ENCODE results near the gene GCSH. TPM values are rescaled to one million over a fixed set of nuclear protein-coding genes. Genes with fewer than 3 reads are reported as not detected.

The GCSH gene
- total RNA-seq, 4 donors from 2014 or later: 2.7 to 23.1 (median 5.0) TPM

DNA sequence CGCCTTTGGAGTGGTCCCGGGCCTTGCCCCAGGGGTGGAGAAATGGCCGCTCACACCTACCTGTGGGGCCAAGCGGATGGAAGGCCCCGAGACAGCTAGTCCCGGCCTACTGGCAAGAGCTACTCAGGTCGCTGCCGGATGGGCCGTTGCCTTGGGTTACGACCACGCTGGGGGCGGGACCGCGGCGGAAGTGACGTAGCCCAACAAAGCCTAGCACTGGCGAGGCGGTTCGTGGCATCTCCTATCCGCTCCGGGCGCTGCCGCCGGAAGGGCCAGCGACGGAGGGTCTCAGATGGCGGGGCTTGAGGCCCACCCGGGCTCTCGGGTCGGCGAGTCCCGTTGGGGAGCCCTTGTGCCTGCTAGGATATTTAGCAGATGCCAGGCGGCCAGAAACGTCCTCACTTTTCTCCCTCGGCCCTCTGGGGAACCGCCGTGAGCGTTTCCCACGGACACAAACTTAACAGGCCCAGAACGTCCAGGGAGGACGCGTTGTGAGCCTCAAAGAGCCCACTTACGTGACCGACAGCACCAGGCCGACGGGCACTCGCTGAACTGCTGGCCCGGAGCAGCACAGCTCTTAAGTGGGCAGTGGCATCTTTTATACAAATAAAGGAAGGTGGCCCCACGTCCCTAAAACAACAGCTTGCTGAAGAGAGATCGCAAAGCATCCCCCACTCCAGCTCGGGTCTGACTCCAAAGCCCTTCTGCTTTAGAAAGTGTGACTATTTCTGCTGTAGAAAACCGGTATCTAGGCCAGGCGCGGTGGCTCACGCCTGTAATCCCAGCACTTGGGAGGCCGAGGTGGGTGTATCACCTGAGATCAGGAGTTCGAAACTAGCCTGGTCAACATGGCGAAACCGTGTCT, 18.9 kb downstream of the GCSH start, which contains the start of gene C16orf46:
TSS of gene C16orf46 (minus strand) at position 163 of the 865 bp plus-strand sequence. CDS start 13,283 bp downstream, outside the sequence.
- peaks cover 0 to 3% (median 0%) of the 10 kb centered on the region in 4 donors for H3K4me1 ChIP-seq
- no peaks in the 10 kb centered on the region for H3K9me3 ChIP-seq
- H3K4me3 ChIP-seq: peak within 1 kb of the TSS; percentile 71 to 93 (median 80)
- H3K27me3 ChIP-seq: no peaks in the 10 kb centered on the region
- peak; percentile 69 to 75 for TF ChIP-seq POLR2A (IDR thresholded peaks at IDR 0.05)
- TF ChIP-seq, protein P1, sequence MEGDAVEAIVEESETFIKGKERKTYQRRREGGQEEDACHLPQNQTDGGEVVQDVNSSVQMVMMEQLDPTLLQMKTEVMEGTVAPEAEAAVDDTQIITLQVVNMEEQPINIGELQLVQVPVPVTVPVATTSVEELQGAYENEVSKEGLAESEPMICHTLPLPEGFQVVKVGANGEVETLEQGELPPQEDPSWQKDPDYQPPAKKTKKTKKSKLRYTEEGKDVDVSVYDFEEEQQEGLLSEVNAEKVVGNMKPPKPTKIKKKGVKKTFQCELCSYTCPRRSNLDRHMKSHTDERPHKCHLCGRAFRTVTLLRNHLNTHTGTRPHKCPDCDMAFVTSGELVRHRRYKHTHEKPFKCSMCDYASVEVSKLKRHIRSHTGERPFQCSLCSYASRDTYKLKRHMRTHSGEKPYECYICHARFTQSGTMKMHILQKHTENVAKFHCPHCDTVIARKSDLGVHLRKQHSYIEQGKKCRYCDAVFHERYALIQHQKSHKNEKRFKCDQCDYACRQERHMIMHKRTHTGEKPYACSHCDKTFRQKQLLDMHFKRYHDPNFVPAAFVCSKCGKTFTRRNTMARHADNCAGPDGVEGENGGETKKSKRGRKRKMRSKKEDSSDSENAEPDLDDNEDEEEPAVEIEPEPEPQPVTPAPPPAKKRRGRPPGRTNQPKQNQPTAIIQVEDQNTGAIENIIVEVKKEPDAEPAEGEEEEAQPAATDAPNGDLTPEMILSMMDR (IDR thresholded peaks at IDR 0.05): no peak
- peak; percentile 97 to 99 (median 99) for DNase-seq
- H3K36me3 ChIP-seq: no peaks in the 10 kb centered on the region
- H3K27ac ChIP-seq: peak within 1 kb of the TSS; percentile 93 to 96 (median 94)

DNA sequence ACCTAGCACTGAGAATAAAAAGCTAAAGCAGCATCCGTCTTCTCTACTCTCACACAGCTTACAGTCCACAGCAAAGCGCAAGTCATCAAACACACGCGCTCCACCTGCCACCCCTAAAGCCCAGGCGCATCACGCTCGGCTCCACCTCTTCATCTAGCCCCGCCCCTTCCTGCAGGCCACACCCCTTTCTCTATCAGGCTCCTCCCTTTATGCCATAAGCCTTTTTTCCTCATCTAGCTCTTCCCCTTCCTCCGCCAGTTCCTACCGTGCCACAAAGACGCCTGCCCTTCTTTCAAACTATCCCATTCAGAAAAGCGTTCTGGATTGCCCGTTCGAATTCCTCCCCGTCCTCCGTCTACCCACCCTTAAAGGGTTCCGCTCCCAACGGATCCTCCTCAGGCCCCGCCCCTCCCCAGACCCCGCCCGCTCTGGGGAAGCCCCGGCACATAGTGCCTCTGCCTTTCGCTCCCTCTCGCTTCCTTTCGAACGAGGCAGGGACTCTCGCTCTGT, 19.6 kb downstream of the GCSH start:
- Histone ChIP-seq H3K9me3 (no peaks in the 10 kb centered on the region), H3K27ac (peak overlapping the region; percentile 93 to 96 (median 94)), H3K4me3 (peak overlapping the region; percentile 71 to 93 (median 80)), H3K27me3 (no peaks in the 10 kb centered on the region), H3K36me3 (no peaks in the 10 kb centered on the region), H3K4me1 (peaks cover 0 to 3% (median 0%) of the 10 kb centered on the region in 4 donors)
- DNase-seq: peak; percentile 96
- TF ChIP-seq POLR2A (IDR thresholded peaks at IDR 0.05): no peak
- TF ChIP-seq, protein P1 (IDR thresholded peaks at IDR 0.05): no peak

DNA sequence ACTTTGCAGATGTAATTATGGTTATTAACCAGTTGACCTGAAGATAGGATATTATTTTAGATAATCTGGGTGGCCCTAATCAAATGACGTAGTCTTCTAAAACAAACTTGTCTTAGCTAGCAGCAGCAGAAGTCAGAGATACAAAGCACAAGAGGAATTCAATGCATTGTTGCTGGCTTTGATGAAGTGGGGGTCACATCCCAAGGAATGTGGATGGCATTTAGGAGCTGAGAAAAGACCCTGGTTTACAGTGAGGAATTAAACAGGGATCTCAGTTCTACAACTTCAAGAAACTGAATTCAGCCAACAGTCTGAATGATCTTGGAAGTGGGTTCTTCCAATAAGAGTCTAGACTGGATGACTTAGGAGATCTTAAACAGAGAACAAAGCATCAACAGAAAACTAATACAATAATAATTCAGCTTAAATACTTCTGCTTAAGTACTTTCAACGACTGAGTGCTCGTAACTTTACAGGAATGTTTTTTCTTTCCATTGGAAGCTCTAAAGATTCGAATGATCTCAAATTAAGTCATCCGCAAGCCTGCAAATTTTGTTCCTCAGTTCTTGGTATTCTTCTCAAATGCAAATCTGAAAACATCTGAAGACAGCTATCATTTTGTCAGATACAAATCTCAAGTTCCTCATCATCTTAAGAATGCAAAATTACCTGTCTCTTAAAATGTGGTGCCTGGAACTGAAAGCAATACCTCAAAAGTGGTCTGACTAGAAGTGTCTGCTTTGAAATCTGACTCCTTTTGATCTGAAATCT, 22.4 kb downstream of the GCSH start:
- peaks cover 0 to 3% (median 0%) of the 10 kb centered on the region in 4 donors for H3K4me1 ChIP-seq
- H3K36me3 ChIP-seq: no peaks in the 10 kb centered on the region
- TF ChIP-seq, protein P1 (IDR thresholded peaks at IDR 0.05): no peak
- TF ChIP-seq POLR2A (IDR thresholded peaks at IDR 0.05): no peak
- H3K4me3 ChIP-seq: no peak overlapping the region
- no peak for DNase-seq
- no peak overlapping the region for H3K27ac ChIP-seq
- H3K27me3 ChIP-seq: no peaks in the 10 kb centered on the region
- no peaks in the 10 kb centered on the region for H3K9me3 ChIP-seq

DNA sequence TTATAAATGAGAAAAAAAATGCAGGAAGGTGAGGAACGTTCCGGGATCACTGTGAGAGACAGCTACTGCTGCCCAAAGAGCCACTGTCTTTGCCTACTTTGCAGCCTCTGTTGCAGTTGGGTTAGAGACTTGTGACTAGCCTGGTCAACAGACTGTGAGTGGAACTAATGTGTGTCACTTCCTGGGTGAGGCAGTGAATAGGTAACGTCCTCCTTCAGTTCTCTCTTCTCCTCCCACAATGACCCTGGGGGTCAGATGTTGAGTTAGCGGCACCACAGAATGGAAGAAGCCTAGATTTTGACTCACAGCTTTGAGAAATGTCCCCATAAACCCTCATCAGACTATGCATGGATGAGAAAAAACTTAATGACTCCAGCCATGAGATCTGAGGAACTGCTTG, 24.4 kb downstream of the GCSH start:
- H3K4me3 ChIP-seq: no peak overlapping the region
- no peaks in the 10 kb centered on the region for H3K36me3 ChIP-seq
- no peaks in the 10 kb centered on the region for H3K9me3 ChIP-seq
- H3K27me3 ChIP-seq: no peaks in the 10 kb centered on the region
- no peak overlapping the region for H3K27ac ChIP-seq
- no peak for TF ChIP-seq POLR2A (IDR thresholded peaks at IDR 0.05)
- TF ChIP-seq, protein P1 (IDR thresholded peaks at IDR 0.05): no peak
- no peak for DNase-seq
- H3K4me1 ChIP-seq: no peaks in the 10 kb centered on the region

GRCh38 chr16:81070979-81071378, 25.2 kb downstream of the GCSH start:
- Histone ChIP-seq H3K27me3 (no peaks in the 10 kb centered on the region), H3K4me3 (no peak overlapping the region), H3K36me3 (no peaks in the 10 kb centered on the region), H3K9me3 (no peaks in the 10 kb centered on the region), H3K4me1 (no peaks in the 10 kb centered on the region), H3K27ac (no peak overlapping the region)
- TF ChIP-seq, protein P1 (IDR thresholded peaks at IDR 0.05): no peak
- TF ChIP-seq POLR2A (IDR thresholded peaks at IDR 0.05): no peak
- no peak for DNase-seq

Measured in Peyer's patch (tissue), 4 donors.